GM19438 (cell line): ENCODE results near the gene C10orf143.

ENCODE experiments used
- ATAC-seq: cut with Tn5 transposase; IDR thresholded peaks from one replicate; pipeline ENCODE4 v1.9.1; 2021; ENCODE audit warnings: low read depth; ENCODE audit not compliant: unreplicated experiment

The C10orf143 gene

DNA sequence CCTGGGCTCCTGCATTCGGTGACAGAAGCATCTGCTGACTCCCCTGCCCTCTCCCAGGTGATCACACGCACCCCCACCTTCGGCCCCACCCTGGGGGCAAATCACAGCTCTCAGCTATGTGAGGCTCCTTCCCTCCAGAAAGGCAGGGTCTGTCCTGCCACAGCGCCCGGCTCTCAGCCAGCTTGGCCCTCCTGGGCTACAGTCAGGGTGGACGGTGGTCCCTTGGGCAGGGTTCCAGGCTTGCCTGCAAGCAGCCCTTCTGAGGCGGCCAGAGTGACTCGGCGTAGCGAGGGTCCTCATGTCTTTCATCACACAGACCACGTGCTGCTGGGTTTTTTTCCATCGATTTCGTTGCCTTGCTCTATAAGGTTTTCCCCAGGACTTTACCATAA is 93.0 kb downstream of the C10orf143 start:
- no peak for ATAC-seq

DNA sequence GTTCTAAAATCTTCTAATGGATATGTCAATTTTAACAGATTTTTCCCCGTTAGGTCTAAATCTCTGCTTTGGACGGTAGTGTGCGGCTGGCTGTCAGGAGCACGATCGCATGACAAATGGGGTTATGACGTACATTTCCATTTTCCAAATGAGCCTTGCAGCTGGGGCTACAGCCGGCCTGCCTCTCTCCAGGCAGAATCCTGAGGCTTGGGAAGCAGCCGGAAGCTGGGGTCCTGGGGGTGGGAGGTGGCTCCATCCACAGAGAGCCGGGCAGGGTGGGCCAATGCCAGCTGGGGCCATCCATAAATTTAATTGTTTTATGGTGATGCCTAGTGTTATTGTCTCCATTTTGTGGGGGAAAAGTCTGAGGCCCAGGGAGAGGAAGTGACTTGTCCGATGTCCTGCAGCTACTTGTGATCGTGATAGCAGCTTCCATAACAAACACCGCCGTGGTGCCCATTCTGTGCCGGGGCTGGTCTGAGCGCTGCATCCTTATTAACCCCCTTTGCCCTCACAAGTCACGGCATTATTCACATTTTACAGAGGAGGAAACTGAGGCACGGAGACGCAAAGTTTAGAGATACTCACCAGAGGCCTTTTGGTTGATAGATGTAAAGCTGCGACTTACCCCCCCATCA is 93.5 kb downstream of the C10orf143 start:
- ATAC-seq = no peak

DNA sequence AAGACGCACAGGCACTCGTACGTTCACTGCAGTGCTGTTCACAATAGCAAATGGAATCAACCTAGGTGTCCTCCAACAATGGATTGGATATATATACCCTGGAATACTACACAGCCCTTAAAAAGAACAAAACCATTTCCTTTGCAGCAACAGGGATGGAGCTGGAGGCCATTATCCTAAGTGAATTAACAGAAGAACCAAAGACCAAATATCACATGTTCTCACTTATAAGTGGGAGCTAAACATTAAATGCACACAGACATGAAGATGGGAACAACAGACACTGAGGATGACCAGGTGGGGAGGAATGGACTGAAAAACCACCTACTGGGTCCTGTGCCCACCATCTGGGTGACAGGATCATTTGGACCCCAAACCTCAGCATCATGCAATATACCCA is 94.5 kb downstream of the C10orf143 start:
- ATAC-seq = no peak

DNA sequence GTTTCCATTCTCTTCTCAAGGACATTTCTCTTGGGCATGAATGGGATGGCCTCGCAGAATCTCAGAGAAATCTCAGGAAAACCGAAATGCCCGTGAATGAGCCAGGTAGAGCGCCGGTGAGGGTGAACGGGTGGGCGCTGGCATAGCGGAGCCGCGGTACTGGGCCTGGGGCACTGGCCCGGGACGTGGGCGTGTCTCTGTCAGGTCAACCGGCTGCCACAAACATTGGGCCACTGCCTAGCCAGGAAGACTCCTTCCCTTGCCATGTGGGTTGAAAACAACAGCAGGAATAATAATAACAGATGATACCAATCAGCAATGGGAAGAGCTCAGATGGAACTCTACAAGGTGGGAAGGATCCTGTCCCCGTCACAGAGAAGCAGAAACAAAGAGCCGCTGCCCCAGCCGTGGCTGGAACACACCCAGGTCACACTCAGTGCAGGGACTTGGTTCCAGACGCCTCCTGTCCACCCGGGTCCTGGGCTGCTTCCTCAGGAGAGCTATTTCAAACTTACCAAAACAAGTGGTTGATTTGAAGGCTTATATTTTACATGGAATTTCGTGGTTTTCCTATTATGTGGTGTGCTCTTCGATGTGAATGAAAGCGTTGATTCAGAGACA is 95.4 kb downstream of the C10orf143 start:
- no peak for ATAC-seq

DNA sequence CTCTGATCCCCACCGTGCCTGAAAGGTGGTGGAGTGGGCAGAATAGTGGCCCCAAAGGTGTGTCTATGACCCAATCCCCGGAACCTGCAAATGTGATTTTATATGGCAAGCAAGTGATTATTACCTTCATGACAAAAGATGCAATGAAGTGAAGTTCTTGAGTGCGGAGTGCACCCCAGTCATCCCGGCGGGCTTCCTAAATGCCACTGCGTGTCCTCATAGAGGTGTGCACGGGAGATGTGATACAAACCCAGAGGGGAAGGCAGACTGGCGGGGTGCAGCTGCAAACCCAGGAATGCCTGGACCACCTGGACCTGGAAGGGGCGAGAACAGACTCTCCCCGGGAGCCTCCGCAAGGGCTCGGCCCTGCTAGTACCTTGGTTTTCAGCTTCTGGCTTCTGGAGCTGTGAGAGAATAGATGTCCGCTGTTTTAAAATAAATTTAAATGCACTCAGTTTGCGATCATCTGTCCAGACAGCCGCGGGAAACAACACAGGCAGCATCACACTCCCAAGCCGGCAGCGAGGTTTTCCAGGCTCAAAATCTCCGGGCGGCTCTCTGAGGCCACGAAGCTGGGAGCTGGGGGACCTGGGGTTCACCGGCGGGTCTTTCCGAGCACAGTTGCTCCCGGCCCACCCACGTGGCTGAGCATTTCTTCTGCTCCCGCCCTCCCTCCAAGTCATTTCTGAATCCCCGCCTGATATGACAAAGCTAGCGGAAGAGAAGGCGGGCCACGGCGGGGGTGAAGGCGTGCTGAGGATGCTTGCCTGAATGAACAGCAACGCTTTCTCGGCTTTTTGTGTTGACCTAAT is 96.2 kb downstream of the C10orf143 start:
- ATAC-seq = no peak
